HG03103 (cell line): ENCODE measurements around the gene CMIP.
"Not testable (repeated sequence)": the region's sequence is repeated elsewhere in the genome, so short reads cannot be mapped to it uniquely, and the experiment has no call there.

ENCODE experiments used
- ATAC-seq: cut with Tn5 transposase; IDR thresholded peaks from one replicate; pipeline ENCODE4 v1.9.1; 2021; ENCODE audit warnings: low read depth; ENCODE audit not compliant: unreplicated experiment

The CMIP gene

DNA sequence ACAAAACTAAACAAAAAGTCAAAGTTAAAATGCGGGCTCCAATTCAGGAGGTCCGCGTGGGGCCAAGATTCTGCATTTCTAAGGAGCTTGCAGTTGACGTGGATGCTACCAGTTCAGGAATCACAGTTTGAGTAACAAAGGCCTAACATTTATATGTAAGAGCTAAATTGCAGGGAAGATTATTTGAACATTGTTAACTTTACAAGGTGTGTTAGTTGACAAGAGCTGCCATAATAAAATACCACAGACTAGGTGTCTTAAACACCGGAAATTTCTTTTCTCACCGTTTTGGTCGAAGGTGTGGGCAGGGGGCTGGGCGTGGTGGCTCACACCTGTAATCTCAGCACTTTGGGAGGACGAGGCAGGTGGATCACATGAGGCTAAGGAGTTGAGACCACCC lies 24.8 kb upstream of the CMIP start:
- ATAC-seq: no peak

- no peak for ATAC-seq
Observed at GRCh38 chr16:81421126-81421525, 23.5 kb upstream of the CMIP start.

- ATAC-seq: no peak
Observed at GRCh38 chr16:81421536-81421935, 23.1 kb upstream of the CMIP start.

GRCh38 chr16:81422153-81422552 lies 22.5 kb upstream of the CMIP start:
- not testable (repeated sequence) for ATAC-seq

- ATAC-seq: no peak
Observed at GRCh38 chr16:81424771-81425170, 19.8 kb upstream of the CMIP start.

DNA sequence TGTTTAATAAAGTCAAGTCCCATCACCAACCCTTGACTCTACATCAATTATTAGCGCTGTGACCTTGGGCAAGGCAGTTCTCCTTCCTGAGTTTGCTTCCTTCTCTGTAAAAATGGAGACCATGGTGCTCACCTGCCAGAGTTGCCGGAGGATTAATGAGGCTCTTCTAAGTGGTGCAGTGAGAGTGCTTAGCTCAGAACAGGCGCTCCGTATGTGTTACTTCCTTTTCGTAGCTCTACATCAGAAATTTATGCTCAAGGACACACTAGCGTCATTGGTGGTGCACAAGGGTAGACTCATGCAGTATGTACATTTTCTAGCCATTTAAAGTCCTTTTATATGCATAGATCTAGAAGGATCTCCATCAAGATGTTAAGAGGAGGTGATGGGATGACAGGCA lies 17.4 kb upstream of the CMIP start:
- ATAC-seq: no peak

DNA sequence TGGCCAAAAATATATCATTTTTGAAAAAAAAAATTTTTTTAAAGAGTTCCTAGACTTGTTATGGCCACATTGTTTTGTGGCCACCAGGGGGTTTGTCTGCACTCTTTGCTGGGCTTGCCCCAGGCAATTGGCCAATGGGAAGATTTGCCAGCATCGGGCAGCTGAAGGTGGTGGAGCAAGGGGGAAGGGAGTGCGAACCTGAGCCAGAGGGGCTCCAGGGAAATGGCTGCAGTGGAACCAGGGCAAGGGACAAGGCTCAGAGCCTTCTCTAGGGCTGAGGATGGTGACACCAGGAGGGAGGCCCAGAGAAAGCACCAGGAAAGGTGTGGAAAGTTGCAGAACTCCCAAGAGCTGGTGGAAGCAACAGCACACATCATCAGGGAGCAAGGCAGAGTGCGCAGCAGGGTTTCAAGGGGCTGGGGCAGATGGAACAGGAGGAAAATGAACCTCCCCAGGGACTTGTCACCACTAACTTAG lies 15.5 kb upstream of the CMIP start:
- ATAC-seq: no peak

DNA sequence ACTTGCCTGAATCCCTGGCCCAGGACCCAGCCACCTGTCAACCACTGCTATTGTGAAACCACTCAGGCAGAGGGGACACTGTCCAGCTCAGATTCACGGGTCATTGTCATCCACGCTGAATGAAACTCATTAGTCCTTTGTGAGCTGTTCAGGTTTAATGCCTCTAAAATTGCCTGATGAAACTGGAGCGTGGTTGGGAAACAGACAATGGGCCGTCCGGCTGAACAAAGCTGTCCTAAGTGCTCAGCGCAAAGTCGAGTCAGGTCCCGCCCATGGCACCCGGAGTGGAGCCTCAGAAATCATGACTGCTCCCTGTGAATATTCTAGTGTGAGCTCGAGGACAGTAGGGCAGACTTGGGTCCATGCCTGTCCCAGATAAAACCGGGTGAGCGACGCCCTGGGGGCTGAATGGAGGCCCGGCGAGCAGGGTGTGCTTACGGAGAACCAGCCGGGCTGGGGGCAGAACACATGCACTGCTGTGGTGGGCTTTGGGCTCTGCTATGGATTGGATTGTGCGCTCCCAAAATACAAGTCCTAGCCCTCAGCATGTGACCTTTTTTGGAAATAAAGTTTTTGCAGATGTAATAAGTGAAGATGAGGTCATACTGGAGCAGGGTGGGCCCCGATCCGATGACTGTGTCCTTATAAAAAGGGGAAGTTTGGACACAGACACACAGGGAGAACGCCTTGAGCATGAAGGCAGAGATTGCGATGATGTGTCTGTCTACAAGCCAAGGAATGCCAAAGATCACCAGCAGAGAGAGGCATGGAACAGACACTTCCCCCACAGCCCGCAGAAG lies 12.9 kb upstream of the CMIP start:
- no peak for ATAC-seq

DNA sequence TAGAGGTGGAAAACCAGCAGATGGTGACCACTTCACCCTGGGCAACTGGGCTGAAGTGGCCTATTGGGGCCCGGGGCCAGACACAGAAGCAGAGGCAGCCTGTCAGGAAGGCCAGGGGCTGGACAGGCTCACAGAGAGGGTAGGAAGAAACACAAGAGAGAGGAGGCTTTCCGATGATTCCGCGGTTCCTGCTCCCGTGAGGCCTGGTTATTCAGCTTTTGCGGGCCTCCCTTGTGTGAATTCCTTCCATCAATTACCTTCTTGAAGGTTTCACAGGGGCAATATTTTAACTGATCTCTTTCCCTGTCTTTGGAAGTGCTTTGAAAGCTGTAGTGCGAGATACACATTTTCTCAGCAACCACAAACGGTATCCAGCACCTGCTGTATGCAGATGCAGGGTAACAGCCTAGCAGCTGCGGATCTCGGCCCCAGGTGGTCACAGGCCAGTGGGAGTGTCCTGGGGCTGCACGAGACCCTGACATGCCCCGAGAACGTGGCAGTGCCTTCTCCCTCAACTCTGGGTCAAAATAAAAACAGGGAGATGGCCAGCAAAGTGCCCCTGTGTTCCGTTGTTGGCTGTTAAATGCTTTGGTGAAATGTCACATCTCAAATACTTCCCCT lies 11.6 kb upstream of the CMIP start:
- ATAC-seq: no peak

DNA sequence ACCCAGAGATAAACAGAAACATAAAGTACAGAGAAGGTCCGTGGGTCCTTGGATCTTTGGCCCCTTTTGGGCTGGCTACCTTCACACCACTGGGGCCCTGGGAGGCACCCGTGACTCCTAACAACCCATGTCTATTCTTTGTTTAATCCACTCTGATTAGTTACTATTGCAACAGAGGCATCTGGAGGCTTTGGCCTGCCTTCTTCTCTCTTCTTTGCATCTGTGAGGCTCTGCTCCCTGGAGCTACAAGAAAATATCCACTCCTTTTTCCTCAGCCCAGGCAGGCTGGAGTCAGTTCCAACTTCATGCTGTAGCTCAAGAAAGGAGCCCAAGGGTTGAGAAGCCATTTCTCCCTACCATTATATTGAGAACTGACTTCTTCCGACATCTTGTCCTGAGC lies 9.5 kb upstream of the CMIP start:
- ATAC-seq: no peak

GRCh38 chr16:81435567-81435966 lies 9.0 kb upstream of the CMIP start:
- no peak for ATAC-seq

DNA sequence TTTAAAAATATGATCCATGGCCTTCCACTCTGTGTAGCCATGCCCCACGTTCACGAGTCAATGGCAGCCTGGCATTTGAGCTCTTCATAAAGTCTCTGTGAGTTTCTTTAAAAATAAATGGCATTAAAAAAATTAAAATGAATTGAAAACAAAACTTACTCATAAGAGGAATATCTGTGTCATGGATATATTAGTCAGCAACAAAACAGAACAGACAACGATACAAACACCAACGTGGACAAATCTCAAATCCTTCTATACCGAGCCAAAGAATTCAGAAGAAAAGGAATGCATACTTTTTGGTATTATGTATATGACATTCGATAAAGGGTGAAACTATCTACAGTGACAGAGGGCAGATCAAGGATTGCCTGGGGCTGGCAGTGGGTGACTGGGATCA lies 8.2 kb upstream of the CMIP start:
- ATAC-seq: no peak

DNA sequence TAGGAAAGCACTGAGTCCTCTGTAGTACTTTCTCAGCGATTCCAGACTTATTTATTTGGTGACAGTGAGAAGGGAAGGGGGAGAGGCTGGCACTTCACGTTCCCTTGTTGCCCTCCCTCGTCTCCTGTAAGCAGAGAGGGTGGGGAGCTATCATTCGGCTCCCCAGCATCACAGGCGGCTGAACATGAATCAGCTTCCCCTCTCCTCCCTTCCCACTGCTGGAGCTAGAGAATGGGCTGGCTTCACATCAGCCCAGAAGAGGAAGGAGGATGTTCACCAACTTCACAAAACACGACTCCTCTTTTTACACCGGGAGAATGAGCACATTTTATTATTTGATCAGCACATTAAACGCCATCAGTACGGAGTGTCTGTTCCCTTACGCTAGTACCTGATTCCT lies 6.7 kb upstream of the CMIP start:
- ATAC-seq: no peak

DNA sequence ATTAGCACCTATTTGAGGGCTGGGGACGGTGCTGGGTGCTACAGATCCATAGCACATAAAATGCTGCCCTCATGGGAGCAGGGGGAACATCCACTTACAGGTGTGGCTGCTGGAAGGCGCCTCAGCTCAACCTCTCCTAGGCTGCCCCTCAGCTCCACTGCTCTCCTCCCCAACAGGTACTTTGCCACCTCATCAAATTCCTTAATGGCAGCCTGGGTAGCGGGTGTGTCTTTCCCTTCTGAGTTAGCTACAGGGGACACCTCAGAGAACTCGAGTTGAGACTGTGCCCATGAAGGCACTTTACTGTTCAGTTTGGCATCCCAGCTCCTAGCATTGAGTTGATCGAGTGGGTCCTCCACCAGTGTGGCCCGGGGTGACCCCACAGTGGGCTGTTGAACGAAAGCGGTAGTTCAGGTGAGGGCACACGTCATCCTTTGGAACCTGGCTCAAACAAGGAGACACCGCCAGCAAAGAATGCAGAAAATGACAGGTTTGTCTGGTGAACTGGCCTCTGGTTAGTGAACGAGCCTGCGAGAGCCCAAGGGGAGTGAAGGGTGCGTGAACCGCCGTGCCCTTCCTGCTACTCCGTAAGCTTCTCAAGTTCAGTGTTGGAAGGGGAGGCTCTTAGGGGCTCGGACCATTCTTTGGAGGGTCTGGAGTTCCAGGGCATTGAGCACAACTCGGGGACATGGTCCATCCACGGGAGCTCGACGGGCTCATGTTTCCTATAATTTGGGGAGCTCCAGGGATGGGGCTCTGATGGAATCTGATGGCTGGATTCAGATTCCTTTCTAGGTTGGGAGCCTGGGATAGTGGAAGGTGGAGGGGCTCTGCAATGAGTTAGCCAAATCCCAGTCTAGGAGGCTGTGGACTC lies 3.5 kb upstream of the CMIP start:
- ATAC-seq: no peak

DNA sequence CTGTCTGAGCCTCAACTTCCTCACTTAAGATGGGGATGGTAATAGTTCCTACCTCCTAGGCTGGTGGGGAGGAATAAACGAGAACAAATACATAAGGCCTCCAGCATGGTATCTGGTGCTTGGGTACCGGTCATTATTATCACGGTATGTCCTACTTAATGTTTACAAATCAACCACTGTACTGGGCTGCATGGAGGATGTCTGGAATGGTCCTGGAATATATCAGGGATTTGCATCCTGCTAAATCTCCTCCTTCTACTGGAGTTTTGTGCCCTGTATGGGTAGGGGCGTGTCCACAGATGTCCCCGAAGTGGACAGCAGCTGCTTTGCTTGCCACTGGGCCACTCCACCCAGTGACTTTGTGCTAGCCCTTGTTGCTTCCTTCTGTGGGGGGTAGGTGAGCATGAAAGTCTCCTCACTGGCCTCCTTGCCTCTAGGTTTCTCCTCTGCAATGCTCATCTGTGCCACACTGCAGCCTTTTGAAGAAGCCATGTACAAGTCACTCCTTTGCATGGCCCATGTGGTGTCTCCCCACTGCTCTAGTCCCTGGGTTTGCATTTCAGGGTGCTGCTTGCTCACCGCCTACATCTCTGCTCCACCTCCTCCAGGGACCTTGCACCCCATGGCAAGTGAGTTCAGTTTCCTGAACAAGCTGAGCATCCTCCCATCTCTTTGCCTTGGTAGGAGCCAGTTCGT lies 2.2 kb upstream of the CMIP start:
- ATAC-seq: no peak

DNA sequence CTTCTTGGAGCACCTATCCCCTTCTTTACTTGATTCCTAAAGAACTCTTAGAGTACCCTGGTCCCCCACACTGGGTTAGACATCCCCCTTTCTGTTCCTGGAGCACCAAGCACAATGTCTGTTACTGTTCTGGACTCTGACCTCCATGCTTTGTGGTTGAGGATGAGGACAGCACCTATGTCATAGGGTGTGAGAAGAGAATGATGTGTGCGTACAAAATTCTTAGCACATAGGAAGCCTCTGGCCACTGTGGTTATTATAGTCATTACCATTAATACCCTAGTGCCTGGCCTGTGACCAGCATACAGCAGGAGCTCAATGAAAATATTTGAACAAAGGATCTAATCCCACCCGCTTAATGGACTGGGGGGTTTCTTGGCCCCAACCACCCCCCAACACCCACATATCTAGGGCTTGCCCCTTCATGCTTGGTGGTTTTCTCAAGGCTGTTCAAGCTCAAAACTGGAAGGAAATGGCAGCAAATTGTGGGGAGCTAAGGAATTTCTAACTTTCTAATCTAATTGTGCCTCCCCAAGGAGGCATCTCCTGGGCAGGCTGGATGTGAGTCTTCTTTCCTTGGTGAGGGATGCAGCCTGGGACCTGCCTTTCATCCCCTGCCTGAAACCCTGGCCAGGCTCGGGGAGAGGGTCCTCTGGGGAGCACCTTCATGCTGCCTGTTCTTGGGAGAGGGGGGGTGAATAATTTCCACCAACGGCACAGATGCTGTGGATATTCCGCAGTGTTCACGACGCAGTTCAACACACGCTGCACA lies 1.5 kb upstream of the CMIP start:
- no peak for ATAC-seq

DNA sequence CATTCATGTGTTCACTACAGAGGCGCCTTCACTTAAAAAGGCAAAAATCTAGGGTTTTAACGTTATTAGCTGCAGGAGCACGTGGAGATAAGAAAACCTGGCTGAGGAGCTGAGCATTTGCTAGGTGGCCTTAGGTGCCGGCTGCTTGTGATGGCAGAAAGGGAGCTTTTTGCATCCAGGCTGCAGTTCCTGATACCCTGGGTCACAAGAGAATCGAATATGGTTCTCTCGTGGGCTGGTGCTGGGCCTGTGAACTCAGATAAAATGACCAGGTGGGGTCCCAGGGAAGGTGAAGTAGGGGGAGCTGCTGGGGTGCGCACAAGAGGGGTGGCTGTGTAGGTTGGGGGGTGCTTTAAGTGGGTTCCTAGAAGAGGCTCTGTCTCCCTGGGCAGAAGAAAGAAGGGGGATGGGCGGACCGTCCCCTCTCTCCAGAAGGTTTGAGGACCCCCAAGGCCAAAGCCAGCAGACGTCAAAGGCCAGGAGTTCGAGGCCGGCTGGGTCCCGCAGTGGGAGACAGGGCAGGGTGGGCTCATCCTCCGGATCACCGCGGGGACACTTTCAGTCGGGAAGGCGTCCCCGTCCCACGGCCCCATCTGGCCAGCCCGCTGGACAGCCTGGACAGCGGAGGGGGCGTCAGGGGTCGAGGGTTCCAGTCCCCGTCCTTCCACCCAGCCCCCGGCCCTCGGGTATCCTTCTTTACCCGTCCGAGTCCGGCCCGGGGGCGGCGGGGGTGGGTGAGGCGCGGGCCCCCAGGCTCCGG lies 740 bp upstream of the CMIP start:
- ATAC-seq: no peak

- peak; percentile 4 for ATAC-seq
Observed at GRCh38 chr16:81445143-81445961, 744 bp downstream of the CMIP start.
